ENCODE measurements around the gene SLTM. TPM values are rescaled to one million over a fixed set of nuclear protein-coding genes. Genes with fewer than 3 reads are reported as not detected.

SLTM gene
- total and polyA plus RNA-seq, 4 experiments from 2014 or later: 22.8 to 153 (median 121) TPM

DNA sequence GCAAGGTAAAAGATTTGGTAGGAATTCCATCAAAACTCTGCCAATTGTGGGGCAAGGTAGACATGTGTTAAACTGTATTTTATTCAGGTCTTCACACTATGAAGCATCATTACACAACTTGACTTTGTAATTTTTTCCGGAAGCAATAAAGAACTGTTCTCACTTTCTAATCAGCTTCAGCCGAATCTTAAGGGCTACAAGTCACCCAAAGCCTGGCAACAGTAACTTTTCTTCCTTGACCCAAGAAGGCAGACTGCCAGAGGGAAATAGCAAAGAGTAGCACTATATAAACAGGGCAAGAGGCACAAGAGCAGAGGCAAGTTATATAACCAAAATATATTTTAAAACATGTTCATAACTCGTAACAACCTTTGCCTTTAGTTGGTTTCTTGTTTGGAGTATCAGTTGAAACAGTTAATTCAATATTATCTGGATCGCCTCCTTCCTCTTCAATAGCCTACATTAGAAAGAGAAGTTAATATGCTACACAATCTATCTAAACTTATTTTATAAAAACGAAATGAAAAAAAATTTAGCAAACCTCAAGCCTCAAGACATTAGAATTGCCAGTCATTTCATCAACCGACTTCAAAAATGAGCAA is 1.4 kb downstream of the SLTM start:
- intact Hi-C loops (cut with micrococcal nuclease): loop anchor here (5.0 kb wide), 1 partner anchor 175 kb away; the partner anchor contains the start of gene CCNB2
- Histone ChIP-seq H3K9me3 (ENCODE audit: control insufficient read depth in 1 of 2, low read length in 2 of 2) (no peaks in the 10 kb centered on the region), H3K36me3 (ENCODE audit: insufficient read depth, low read length) (peaks cover 13% of the 10 kb centered on the region), H3K4me3 (ENCODE audit: low read length in 2 of 2) (peak overlapping the region; percentile 51 to 97), H3K4me1 (ENCODE audit: insufficient read depth, low read length) (peaks cover 36% of the 10 kb centered on the region), H3K27ac (ENCODE audit: low read depth, low read length) (peak overlapping the region; percentile 98), H3K27me3 (ENCODE audit: insufficient read depth, low read length) (no peaks in the 10 kb centered on the region)
- Mint-ChIP-seq H3K9me3 (peaks cover 0 to 2% (median 0%) of the 10 kb centered on the region in 8 donors), H3K4me1 (peaks cover 9 to 38% (median 19%) of the 10 kb centered on the region in 4 donors), H3K27ac (peak overlapping the region; percentile 93 to 98 (median 95)), H3K4me3 (peak overlapping the region; percentile 88 to 97 (median 94)), H3K27me3 (no peaks in the 10 kb centered on the region), H3K36me3 (peaks cover 4 to 37% of the 10 kb centered on the region in 2 donors)
- POLR2A ChIA-PET (ENCODE audit: partially characterized antibody): interaction anchor here (0.6 to 2.8 kb wide), 7 partner anchors 9 to 162 kb away, joined by 3 to 19 read pairs (median 3); partner anchors contain the start of genes MINDY2 and RNF111
- DNase-seq: peak in 1 of 5 donors; percentile 4
- CTCF ChIA-PET (ENCODE audit: partially characterized antibody): interaction anchor here (0.5 kb wide), 1 partner anchor 334 kb away, joined by 3 read pairs; no protein-coding TSS in a partner anchor

DNA sequence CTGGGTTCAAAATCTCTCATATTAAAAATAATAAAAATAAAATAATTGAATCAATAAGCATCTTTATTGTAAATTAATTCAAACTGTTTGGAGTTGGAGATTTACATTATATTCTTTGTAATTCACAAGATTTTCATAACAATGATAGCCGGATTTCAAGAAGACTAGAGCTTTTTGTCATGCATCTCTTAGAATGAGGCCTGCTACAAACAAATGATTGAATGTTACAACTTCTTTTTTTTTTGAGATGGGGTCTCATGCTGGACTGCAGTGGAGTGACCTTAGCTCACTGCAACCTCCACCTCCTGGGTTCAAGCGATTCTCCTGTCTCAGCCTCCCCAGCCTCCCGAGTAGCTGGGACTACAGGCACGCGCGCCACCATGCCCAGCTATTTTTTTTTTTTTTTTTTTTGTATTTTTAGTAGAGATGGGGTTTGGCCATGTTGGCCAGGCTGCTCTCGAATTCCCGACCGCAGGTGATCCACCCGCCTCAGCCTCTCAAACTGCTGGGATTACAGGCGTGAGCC is 3.5 kb downstream of the SLTM start:
- H3K4me1 ChIP-seq (ENCODE audit: insufficient read depth, low read length): peaks cover 55% of the 10 kb centered on the region
- intact Hi-C loops (cut with micrococcal nuclease): loop anchor here (5.0 kb wide), 1 partner anchor 177 kb away; the partner anchor contains the start of gene CCNB2

DNA sequence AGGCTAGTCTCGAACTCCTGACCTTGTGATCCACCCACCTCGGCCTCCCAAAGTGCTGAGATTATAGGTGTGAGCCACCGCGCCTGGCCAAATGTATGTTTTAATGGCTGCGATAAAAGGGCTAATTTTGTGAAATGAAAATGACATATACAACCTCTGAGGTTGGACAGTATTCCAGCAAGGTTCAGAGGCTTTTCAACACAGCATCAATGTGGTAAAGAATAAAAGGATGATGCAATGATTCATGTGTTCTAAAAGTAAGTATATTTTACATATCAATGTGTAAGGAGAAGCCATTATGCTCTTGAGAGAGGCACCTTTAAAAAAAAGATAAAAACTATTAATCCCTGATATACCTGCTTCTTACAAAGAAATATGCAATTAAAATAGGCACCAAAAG is 6.7 kb downstream of the SLTM start:
- H3K4me3 ChIP-seq (ENCODE audit: low read length in 2 of 2): no peak overlapping the region
- peaks cover 16 to 41% (median 25%) of the 10 kb centered on the region in 4 donors for H3K4me1 Mint-ChIP-seq
- H3K36me3 Mint-ChIP-seq: peaks cover 10 to 56% of the 10 kb centered on the region in 2 donors
- peaks cover 50% of the 10 kb centered on the region for H3K4me1 ChIP-seq (ENCODE audit: insufficient read depth, low read length)
- H3K36me3 ChIP-seq (ENCODE audit: insufficient read depth, low read length): peaks cover 36% of the 10 kb centered on the region
- POLR2A ChIA-PET (ENCODE audit: partially characterized antibody): no interaction called here
- no peaks in the 10 kb centered on the region for H3K27me3 ChIP-seq (ENCODE audit: insufficient read depth, low read length)
- H3K4me3 Mint-ChIP-seq: no peak overlapping the region
- DNase-seq: no peak
- intact Hi-C loops (cut with micrococcal nuclease): no loop called here
- H3K27me3 Mint-ChIP-seq: no peaks in the 10 kb centered on the region
- CTCF ChIA-PET (ENCODE audit: partially characterized antibody): no interaction called here
- no peaks in the 10 kb centered on the region for H3K9me3 ChIP-seq (ENCODE audit: control insufficient read depth in 1 of 2, low read length in 2 of 2)
- peak overlapping the region in 1 of 7 donors; percentile 74 for H3K27ac Mint-ChIP-seq
- H3K27ac ChIP-seq (ENCODE audit: low read depth, low read length): no peak overlapping the region
- H3K9me3 Mint-ChIP-seq: no peaks in the 10 kb centered on the region

More for the DNA sequence above, 3.5 kb downstream of the SLTM start:
- Mint-ChIP-seq H3K4me3 (no peak overlapping the region), H3K9me3 (peaks cover 0 to 2% (median 0%) of the 10 kb centered on the region in 8 donors), H3K4me1 (peaks cover 12 to 52% (median 26%) of the 10 kb centered on the region in 4 donors), H3K27me3 (no peaks in the 10 kb centered on the region), H3K36me3 (peaks cover 10 to 55% of the 10 kb centered on the region in 2 donors), H3K27ac (no peak overlapping the region)
- DNase-seq: no peak
- H3K27ac ChIP-seq (ENCODE audit: low read depth, low read length): no peak overlapping the region
- no peaks in the 10 kb centered on the region for H3K9me3 ChIP-seq (ENCODE audit: control insufficient read depth in 1 of 2, low read length in 2 of 2)
- peaks cover 28% of the 10 kb centered on the region for H3K36me3 ChIP-seq (ENCODE audit: insufficient read depth, low read length)
- no peak overlapping the region for H3K4me3 ChIP-seq (ENCODE audit: low read length in 2 of 2)
- H3K27me3 ChIP-seq (ENCODE audit: insufficient read depth, low read length): no peaks in the 10 kb centered on the region
- POLR2A ChIA-PET (ENCODE audit: partially characterized antibody): interaction anchor here (0.6 kb wide), 2 partner anchors 9 to 1621 kb away, joined by 4 read pairs; no protein-coding TSS in a partner anchor
- CTCF ChIA-PET (ENCODE audit: partially characterized antibody): no interaction called here

DNA sequence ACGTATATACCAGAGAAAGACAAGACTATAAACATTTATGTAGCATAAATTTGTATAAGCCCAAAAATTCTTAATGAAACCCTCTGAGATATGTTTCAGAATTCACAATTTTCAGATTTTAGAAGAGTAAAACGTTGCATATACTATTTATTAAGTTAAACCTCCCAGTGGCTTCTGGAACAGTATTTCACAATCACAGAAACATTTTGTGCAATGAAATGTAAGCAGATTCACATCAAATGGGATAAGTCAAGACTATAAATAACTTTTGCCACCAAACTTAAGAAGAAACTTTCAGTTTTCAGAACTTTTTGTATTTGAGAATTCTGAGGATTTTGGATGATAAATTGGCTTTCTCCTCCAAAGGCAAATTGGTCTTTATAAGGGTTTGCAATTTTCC is 9.2 kb downstream of the SLTM start:
- intact Hi-C loops (cut with micrococcal nuclease): no loop called here
- Mint-ChIP-seq H3K4me1 (peaks cover 12 to 44% (median 26%) of the 10 kb centered on the region in 4 donors), H3K4me3 (no peak overlapping the region), H3K27ac (peak overlapping the region in 2 of 7 donors; percentile 4 to 72), H3K9me3 (no peaks in the 10 kb centered on the region), H3K36me3 (peaks cover 15 to 59% of the 10 kb centered on the region in 2 donors), H3K27me3 (no peaks in the 10 kb centered on the region)
- Histone ChIP-seq H3K36me3 (ENCODE audit: insufficient read depth, low read length) (peaks cover 36% of the 10 kb centered on the region), H3K27ac (ENCODE audit: low read depth, low read length) (no peak overlapping the region), H3K4me3 (ENCODE audit: low read length in 2 of 2) (no peak overlapping the region), H3K4me1 (ENCODE audit: insufficient read depth, low read length) (peaks cover 44% of the 10 kb centered on the region), H3K27me3 (ENCODE audit: insufficient read depth, low read length) (no peaks in the 10 kb centered on the region), H3K9me3 (ENCODE audit: control insufficient read depth in 1 of 2, low read length in 2 of 2) (no peaks in the 10 kb centered on the region)
- CTCF ChIA-PET (ENCODE audit: partially characterized antibody): interaction anchor here (1.1 kb wide), 2 partner anchors 9 to 32 kb away, joined by 3 read pairs; no protein-coding TSS in a partner anchor
- no peak for DNase-seq
- POLR2A ChIA-PET (ENCODE audit: partially characterized antibody): interaction anchor here (1.0 kb wide), 1 partner anchor 9 kb away, joined by 3 read pairs; the partner anchor contains the start of gene SLTM

DNA sequence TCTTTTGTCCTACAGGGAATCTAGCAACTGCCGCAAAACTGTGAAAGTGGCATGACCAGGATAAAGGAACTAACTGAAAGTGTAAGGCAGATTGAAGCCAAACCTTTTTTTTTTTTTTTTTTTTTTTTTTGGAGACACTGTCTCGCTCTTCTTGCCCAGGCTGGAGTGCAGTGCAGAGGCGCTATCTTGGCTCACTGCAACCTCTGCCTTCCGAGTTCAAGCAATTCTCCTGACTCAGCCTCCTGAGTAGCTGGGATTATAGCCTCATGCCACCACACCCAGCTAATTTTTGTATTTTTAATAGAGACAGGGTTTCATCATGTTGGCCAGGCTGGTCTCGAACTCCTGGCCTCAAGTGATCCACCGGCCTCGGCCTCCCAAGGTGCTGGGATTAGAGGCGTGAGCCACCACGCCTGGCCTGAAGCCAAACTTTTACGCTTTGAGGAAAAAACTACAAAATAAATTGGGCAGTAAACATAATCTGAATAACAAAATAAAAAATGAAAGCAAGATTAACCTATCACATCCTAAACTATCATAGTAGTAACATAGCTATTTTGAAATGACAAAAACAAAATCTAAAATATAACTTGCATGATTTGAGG is 9.7 kb downstream of the SLTM start:
- H3K9me3 Mint-ChIP-seq: no peaks in the 10 kb centered on the region
- Histone ChIP-seq H3K36me3 (ENCODE audit: insufficient read depth, low read length) (peaks cover 34% of the 10 kb centered on the region), H3K27me3 (ENCODE audit: insufficient read depth, low read length) (no peaks in the 10 kb centered on the region), H3K4me1 (ENCODE audit: insufficient read depth, low read length) (peaks cover 44% of the 10 kb centered on the region), H3K4me3 (ENCODE audit: low read length in 2 of 2) (no peak overlapping the region), H3K27ac (ENCODE audit: low read depth, low read length) (no peak overlapping the region), H3K9me3 (ENCODE audit: control insufficient read depth in 1 of 2, low read length in 2 of 2) (no peaks in the 10 kb centered on the region)
- ChIA-PET CTCF (ENCODE audit: partially characterized antibody) (interaction anchor here (1.5 kb wide), 1 partner anchor 215 kb away, joined by 3 read pairs; no protein-coding TSS in a partner anchor), POLR2A (ENCODE audit: partially characterized antibody) (no interaction called here)
- H3K4me3 Mint-ChIP-seq: peak overlapping the region in 2 of 8 donors; percentile 1 to 13
- intact Hi-C loops (cut with micrococcal nuclease): no loop called here
- peaks cover 15 to 57% of the 10 kb centered on the region in 2 donors for H3K36me3 Mint-ChIP-seq
- DNase-seq: no peak
- no peaks in the 10 kb centered on the region for H3K27me3 Mint-ChIP-seq
- H3K27ac Mint-ChIP-seq: peak overlapping the region in 4 of 7 donors; percentile 36 to 72 (median 47)
- peaks cover 12 to 44% (median 27%) of the 10 kb centered on the region in 4 donors for H3K4me1 Mint-ChIP-seq

DNA sequence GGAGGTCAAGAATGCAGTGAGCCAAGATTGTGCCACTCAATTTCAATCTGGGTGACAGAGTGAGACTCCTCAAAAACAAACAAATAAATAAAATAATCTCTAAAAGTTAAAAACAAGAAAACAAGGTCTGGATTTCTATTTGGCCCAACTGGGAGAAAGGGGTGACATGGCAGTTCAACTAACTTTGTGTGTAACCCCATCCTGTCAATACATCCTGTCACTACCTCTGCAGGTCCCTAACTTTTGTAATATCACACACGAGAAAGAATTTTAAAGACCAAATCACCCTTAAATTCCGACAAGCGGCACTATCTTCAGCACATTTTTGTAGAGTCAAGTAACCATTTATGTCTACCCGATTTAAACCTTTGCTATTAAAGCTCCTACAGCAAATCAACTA is 10.2 kb downstream of the SLTM start:
- Histone ChIP-seq H3K9me3 (ENCODE audit: control insufficient read depth in 1 of 2, low read length in 2 of 2) (no peaks in the 10 kb centered on the region), H3K4me3 (ENCODE audit: low read length in 2 of 2) (no peak overlapping the region), H3K27ac (ENCODE audit: low read depth, low read length) (no peak overlapping the region), H3K27me3 (ENCODE audit: insufficient read depth, low read length) (no peaks in the 10 kb centered on the region), H3K36me3 (ENCODE audit: insufficient read depth, low read length) (peaks cover 29% of the 10 kb centered on the region), H3K4me1 (ENCODE audit: insufficient read depth, low read length) (peaks cover 42% of the 10 kb centered on the region)
- DNase-seq: no peak
- ChIA-PET CTCF (ENCODE audit: partially characterized antibody) (interaction anchor here (1.5 kb wide), 1 partner anchor 215 kb away, joined by 3 read pairs; no protein-coding TSS in a partner anchor), POLR2A (ENCODE audit: partially characterized antibody) (interaction anchor here (1.2 kb wide), 1 partner anchor 8 kb away, joined by 3 read pairs; no protein-coding TSS in a partner anchor)
- intact Hi-C loops (cut with micrococcal nuclease): no loop called here
- peak overlapping the region in 4 of 7 donors; percentile 36 to 72 (median 47) for H3K27ac Mint-ChIP-seq
- H3K27me3 Mint-ChIP-seq: no peaks in the 10 kb centered on the region
- H3K4me3 Mint-ChIP-seq: peak overlapping the region in 2 of 8 donors; percentile 1 to 13
- H3K4me1 Mint-ChIP-seq: peaks cover 12 to 44% (median 27%) of the 10 kb centered on the region in 4 donors
- peaks cover 15 to 54% of the 10 kb centered on the region in 2 donors for H3K36me3 Mint-ChIP-seq
- H3K9me3 Mint-ChIP-seq: no peaks in the 10 kb centered on the region
